ENCODE results near the gene IQCF5. TPM values are rescaled to one million over a fixed set of nuclear protein-coding genes. Genes with fewer than 3 reads are reported as not detected.

IQCF5 gene
- total RNA-seq, 1 donor: not detected

DNA sequence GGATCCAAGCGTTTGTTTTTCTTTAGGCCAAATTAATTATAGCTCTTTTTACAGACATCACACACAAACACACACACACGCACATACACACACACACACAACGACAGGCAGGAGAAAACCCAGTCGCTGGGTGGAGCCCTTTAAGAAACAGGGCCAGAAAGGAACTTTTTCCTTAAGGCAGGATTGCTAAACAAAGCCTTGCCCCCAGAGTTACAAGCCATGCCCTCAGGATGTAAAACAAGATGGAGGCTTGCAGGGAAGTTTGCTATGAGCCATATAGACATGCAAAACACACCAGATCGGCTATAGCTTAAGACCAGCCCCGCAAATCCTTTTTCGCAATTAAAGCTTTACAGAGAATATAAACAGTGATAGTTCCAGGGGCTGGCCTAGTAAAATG, 30.3 kb downstream of the IQCF5 start:
- Histone ChIP-seq H3K4me1 (ENCODE audit: insufficient read depth, low read length) (no peaks in the 10 kb centered on the region), H3K79me2 (ENCODE audit: insufficient read depth, low read length) (no peaks in the 10 kb centered on the region), H3K4me2 (ENCODE audit: insufficient read depth, low read length) (no peak overlapping the region), H3K36me3 (ENCODE audit: insufficient read depth, low read length) (no peaks in the 10 kb centered on the region), H3K27ac (ENCODE audit: low read depth, low read length) (no peak overlapping the region), H3K9me3 (ENCODE audit: low read depth, low read length) (no peaks in the 10 kb centered on the region), H2AFZ (ENCODE audit: low read length) (no peak overlapping the region), H3K4me3 (ENCODE audit: insufficient read depth, low read length) (no peak overlapping the region), H4K20me1 (ENCODE audit: insufficient read depth, low read length) (no peaks in the 10 kb centered on the region), H3K27me3 (ENCODE audit: insufficient read depth, low read length) (peaks cover 3% of the 10 kb centered on the region)
- no peak for DNase-seq (ENCODE audit: insufficient read length, low spot score, missing footprints)
- TF ChIP-seq, protein P1, sequence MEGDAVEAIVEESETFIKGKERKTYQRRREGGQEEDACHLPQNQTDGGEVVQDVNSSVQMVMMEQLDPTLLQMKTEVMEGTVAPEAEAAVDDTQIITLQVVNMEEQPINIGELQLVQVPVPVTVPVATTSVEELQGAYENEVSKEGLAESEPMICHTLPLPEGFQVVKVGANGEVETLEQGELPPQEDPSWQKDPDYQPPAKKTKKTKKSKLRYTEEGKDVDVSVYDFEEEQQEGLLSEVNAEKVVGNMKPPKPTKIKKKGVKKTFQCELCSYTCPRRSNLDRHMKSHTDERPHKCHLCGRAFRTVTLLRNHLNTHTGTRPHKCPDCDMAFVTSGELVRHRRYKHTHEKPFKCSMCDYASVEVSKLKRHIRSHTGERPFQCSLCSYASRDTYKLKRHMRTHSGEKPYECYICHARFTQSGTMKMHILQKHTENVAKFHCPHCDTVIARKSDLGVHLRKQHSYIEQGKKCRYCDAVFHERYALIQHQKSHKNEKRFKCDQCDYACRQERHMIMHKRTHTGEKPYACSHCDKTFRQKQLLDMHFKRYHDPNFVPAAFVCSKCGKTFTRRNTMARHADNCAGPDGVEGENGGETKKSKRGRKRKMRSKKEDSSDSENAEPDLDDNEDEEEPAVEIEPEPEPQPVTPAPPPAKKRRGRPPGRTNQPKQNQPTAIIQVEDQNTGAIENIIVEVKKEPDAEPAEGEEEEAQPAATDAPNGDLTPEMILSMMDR (IDR thresholded peaks at IDR 0.05; ENCODE audit: extremely low read depth, low read depth, low read length): no peak

GRCh38 chr3:51836606-51837005, 38.8 kb downstream of the IQCF5 start:
- Histone ChIP-seq H2AFZ (ENCODE audit: low read length) (no peak overlapping the region), H3K4me3 (ENCODE audit: insufficient read depth, low read length) (no peak overlapping the region), H3K79me2 (ENCODE audit: insufficient read depth, low read length) (no peaks in the 10 kb centered on the region), H3K27ac (ENCODE audit: low read depth, low read length) (no peak overlapping the region), H3K4me2 (ENCODE audit: insufficient read depth, low read length) (no peak overlapping the region), H3K9me3 (ENCODE audit: low read depth, low read length) (no peaks in the 10 kb centered on the region), H3K36me3 (ENCODE audit: insufficient read depth, low read length) (no peaks in the 10 kb centered on the region), H4K20me1 (ENCODE audit: insufficient read depth, low read length) (no peaks in the 10 kb centered on the region), H3K27me3 (ENCODE audit: insufficient read depth, low read length) (no peaks in the 10 kb centered on the region), H3K4me1 (ENCODE audit: insufficient read depth, low read length) (no peaks in the 10 kb centered on the region)
- TF ChIP-seq, protein P1 (IDR thresholded peaks at IDR 0.05; ENCODE audit: extremely low read depth, low read depth, low read length): no peak
- no peak for DNase-seq (ENCODE audit: insufficient read length, low spot score, missing footprints)

DNA sequence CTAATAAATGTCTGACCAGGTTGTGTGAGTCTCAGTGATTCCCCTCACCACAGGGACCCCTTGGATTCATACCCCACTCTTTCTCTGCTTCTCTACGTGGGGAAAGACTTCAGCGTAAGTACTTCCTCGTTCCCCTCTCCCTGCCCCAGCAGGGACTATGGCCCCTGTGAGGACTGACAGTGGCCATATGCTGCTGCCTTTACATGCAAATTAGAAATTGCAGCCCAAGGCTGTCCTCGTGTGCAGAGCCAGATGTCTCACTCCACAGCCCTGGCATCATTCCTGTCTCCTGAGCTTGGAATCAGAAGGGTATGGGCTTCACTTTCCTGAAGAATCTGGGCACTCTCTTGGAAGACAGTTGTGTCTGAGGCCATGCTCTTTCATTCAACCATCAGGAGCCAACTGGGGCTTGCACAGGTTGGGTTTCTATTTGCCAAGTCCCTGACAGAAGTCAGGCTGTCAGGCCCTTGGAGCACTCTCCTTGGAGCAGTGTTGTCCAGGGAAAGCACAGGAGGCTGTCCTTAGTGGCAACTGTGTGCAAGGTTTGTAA, 44.5 kb downstream of the IQCF5 start:
- no peak overlapping the region for H3K27ac ChIP-seq (ENCODE audit: low read depth, low read length)
- TF ChIP-seq, protein P1 (IDR thresholded peaks at IDR 0.05; ENCODE audit: extremely low read depth, low read depth, low read length): no peak
- H3K9me3 ChIP-seq (ENCODE audit: low read depth, low read length): no peaks in the 10 kb centered on the region
- no peak overlapping the region for H3K4me2 ChIP-seq (ENCODE audit: insufficient read depth, low read length)
- DNase-seq (ENCODE audit: insufficient read length, low spot score, missing footprints): no peak
- H3K4me3 ChIP-seq (ENCODE audit: insufficient read depth, low read length): no peak overlapping the region
- H3K4me1 ChIP-seq (ENCODE audit: insufficient read depth, low read length): no peaks in the 10 kb centered on the region
- no peaks in the 10 kb centered on the region for H3K36me3 ChIP-seq (ENCODE audit: insufficient read depth, low read length)
- no peaks in the 10 kb centered on the region for H3K27me3 ChIP-seq (ENCODE audit: insufficient read depth, low read length)
- no peak overlapping the region for H2AFZ ChIP-seq (ENCODE audit: low read length)
- H3K79me2 ChIP-seq (ENCODE audit: insufficient read depth, low read length): no peaks in the 10 kb centered on the region
- H4K20me1 ChIP-seq (ENCODE audit: insufficient read depth, low read length): no peaks in the 10 kb centered on the region

DNA sequence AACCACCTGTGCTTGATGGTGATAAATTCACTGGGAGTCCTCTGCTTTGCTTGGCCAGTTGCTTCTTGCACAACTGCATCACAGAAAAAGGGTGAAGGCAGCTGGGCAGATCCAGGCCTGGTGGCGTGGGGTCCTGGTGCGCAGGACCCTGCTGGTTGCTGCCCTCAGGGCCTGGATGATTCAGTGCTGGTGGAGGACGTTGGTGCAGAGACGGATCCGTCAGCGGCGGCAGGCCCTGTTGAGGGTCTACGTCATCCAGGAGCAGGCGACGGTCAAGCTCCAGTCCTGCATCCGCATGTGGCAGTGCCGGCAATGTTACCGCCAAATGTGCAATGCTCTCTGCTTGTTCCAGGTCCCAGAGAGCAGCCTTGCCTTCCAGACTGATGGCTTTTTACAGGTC, 45.1 kb downstream of the IQCF5 start:
- no peaks in the 10 kb centered on the region for H4K20me1 ChIP-seq (ENCODE audit: insufficient read depth, low read length)
- no peaks in the 10 kb centered on the region for H3K4me1 ChIP-seq (ENCODE audit: insufficient read depth, low read length)
- no peaks in the 10 kb centered on the region for H3K36me3 ChIP-seq (ENCODE audit: insufficient read depth, low read length)
- H3K79me2 ChIP-seq (ENCODE audit: insufficient read depth, low read length): no peaks in the 10 kb centered on the region
- TF ChIP-seq, protein P1 (IDR thresholded peaks at IDR 0.05; ENCODE audit: extremely low read depth, low read depth, low read length): no peak
- no peaks in the 10 kb centered on the region for H3K9me3 ChIP-seq (ENCODE audit: low read depth, low read length)
- no peak overlapping the region for H3K4me3 ChIP-seq (ENCODE audit: insufficient read depth, low read length)
- no peaks in the 10 kb centered on the region for H3K27me3 ChIP-seq (ENCODE audit: insufficient read depth, low read length)
- no peak overlapping the region for H2AFZ ChIP-seq (ENCODE audit: low read length)
- H3K4me2 ChIP-seq (ENCODE audit: insufficient read depth, low read length): no peak overlapping the region
- no peak overlapping the region for H3K27ac ChIP-seq (ENCODE audit: low read depth, low read length)
- no peak for DNase-seq (ENCODE audit: insufficient read length, low spot score, missing footprints)

All from osteoblast (primary cell).